Measurements from ENCODE around the gene UBE4A. TPM values are rescaled to one million over a fixed set of nuclear protein-coding genes. Genes with fewer than 3 reads are reported as not detected.

The UBE4A gene
- total and polyA plus RNA-seq, 9 of the 15 experiments (the other 6 are each of a cell fraction or from before 2014, with no cell fraction given): 13.5 to 45.2 (median 26.8) TPM

DNA sequence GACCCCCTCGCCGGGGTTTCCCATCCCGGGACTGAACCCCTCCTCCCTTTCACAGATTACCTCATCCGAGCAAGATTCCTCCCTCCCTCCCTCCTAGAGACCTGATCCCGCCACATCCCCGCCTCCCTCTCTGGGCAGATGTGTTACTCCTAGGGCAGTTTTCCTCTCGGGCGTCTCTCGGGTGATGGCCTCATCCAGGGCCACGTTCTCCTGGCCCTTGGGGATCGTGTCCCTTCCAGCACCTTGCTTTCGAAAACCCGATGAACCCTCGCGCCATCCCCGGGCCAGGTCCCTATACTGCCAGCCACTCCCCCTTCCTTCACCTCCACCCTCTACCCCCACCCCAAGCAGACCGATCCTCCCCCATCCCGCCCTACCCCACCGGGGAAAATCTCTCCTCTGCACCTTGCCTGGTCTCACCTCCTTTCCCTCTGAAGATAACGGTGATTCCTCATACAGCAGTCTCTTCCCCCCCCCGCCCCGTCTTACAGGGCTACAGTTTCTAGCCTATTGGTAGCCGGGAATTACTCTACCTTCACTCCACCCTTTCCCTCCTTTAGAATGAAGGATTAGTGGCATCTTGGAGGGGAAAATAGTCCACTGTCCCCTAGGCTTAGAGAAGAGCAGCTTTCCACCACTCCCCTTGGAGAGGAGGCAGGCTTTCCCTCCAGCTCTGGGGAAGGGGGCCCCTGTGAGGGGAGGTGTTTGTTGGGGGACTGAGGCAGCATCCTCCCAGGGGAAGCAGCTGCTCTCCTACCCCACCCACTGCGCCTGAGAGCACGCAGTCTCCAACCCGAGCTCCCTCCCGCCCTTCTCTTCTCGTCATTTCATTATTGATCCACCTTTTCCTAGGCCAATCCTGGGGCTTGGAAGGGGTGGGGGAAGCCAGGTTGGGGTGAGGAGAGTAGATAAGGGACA lies 78.1 kb downstream of the UBE4A start (continued):
- TF ChIP-seq ATF3 (IDR thresholded peaks at IDR 0.05) (peak; percentile 43), ATF3 (CRISPR knock-in tag; conservative IDR thresholded peaks at IDR 0.05) (no peak), CLOCK (CRISPR knock-in tag; IDR thresholded peaks at IDR 0.05; ENCODE audit: borderline replicate concordance) (no peak), ZFPM2 (CRISPR knock-in tag; IDR thresholded peaks at IDR 0.05) (no peak), GATAD2B (IDR thresholded peaks at IDR 0.05; ENCODE audit: borderline replicate concordance) (no peak), RBM25 (IDR thresholded peaks at IDR 0.05; ENCODE audit: low read depth, low read length, severe bottlenecking) (no peak), TEAD4 (IDR thresholded peaks at IDR 0.05; ENCODE audit: low read length) (peak; percentile 86), TEAD4 (CRISPR knock-in tag; IDR thresholded peaks at IDR 0.05; ENCODE audit: borderline replicate concordance) (no peak), NFXL1 (CRISPR knock-in tag; IDR thresholded peaks at IDR 0.05) (no peak), ZNF324 (CRISPR knock-in tag; IDR thresholded peaks at IDR 0.05) (no peak), PHF21A (IDR thresholded peaks at IDR 0.05; ENCODE audit: borderline replicate concordance, low read depth) (0 out of 2 replicates have a peak, but pooled peaks have one; percentile 35), TCF15 (CRISPR knock-in tag; IDR thresholded peaks at IDR 0.05) (no peak), NR4A1 (CRISPR knock-in tag; IDR thresholded peaks at IDR 0.05) (no peak), NR4A1 (tag; IDR thresholded peaks at IDR 0.05) (no peak), POLR2AphosphoS5 (IDR thresholded peaks at IDR 0.05; ENCODE audit: control insufficient read depth, insufficient read depth, low read depth, low read length) (peak; percentile 88), ELF2 (CRISPR knock-in tag; IDR thresholded peaks at IDR 0.05) (no peak), KLF6 (CRISPR knock-in tag; IDR thresholded peaks at IDR 0.05; ENCODE audit: borderline replicate concordance) (no peak), FOXJ3 (CRISPR knock-in tag; IDR thresholded peaks at IDR 0.05) (no peak), ZNF76 (CRISPR knock-in tag; IDR thresholded peaks at IDR 0.05; ENCODE audit: borderline replicate concordance) (no peak), TRIM24 (IDR thresholded peaks at IDR 0.05) (peak; percentile 31 to 52; a peak in 1 of 4 replicates), BCL6 (CRISPR knock-in tag; IDR thresholded peaks at IDR 0.05) (no peak), EP300 (IDR thresholded peaks at IDR 0.05; ENCODE audit: low read length) (peak; percentile 69)
- TF ChIP-seq, protein P1, sequence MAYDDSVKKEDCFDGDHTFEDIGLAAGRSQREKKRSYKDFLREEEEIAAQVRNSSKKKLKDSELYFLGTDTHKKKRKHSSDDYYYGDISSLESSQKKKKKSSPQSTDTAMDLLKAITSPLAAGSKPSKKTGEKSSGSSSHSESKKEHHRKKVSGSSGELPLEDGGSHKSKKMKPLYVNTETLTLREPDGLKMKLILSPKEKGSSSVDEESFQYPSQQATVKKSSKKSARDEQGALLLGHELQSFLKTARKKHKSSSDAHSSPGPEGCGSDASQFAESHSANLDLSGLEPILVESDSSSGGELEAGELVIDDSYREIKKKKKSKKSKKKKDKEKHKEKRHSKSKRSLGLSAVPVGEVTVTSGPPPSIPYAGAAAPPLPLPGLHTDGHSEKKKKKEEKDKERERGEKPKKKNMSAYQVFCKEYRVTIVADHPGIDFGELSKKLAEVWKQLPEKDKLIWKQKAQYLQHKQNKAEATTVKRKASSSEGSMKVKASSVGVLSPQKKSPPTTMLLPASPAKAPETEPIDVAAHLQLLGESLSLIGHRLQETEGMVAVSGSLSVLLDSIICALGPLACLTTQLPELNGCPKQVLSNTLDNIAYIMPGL (CRISPR knock-in tag; IDR thresholded peaks at IDR 0.05): peak; percentile 40; the same call in 1 of the 2 replicates

Measured in K562 (cell line).